Hepatocyte (in vitro differentiated cells): ENCODE data around the gene CCAR1. TPM values are rescaled to one million over a fixed set of nuclear protein-coding genes. Genes with fewer than 3 reads are reported as not detected.
"Not testable (repeated sequence)": the region's sequence is repeated elsewhere in the genome, so short reads cannot be mapped to it uniquely, and the experiment has no call there.

Experiments
- DNase-seq: peaks from one replicate; pipeline ENCODE4 v3.0.0-alpha.2; 2016; ENCODE audit warnings: low spot score
- H2AFZ ChIP-seq: fragments of 200-600 bp; sonication (generic); 2 replicates; pipeline ENCODE4 v1.6.0; 2016; ENCODE audit warnings: antibody characterized with exemption, mild to moderate bottlenecking
- H3K27ac ChIP-seq: fragments of 200-600 bp; sonication (generic); 2 replicates; pipeline ENCODE4 v1.5.1; 2016; ENCODE audit warnings: mild to moderate bottlenecking
- H3K27me3 ChIP-seq: fragments of 200-600 bp; sonication (generic); 2 replicates; pipeline ENCODE4 v1.6.1; 2016
- H3K36me3 ChIP-seq: fragments of 200-600 bp; sonication (generic); replicated peaks from 2 replicates; pipeline ENCODE4 v1.5.1; 2016; ENCODE audit warnings: low read depth; ENCODE audit not compliant: insufficient read depth
- H3K4me1 ChIP-seq: fragments of 200-600 bp; sonication (generic); 2 replicates; pipeline ENCODE4 v1.5.1; 2016; ENCODE audit warnings: mild to moderate bottlenecking, moderate library complexity; ENCODE audit not compliant: insufficient read depth
- H3K4me2 ChIP-seq: fragments of 200-600 bp; sonication (generic); 2 replicates; pipeline ENCODE4 v1.6.0; 2016
- H3K4me3 ChIP-seq: fragments of 200-600 bp; sonication (generic); 2 replicates; pipeline ENCODE4 v1.5.1; 2016; ENCODE audit warnings: mild to moderate bottlenecking
- H3K79me2 ChIP-seq: fragments of 200-600 bp; sonication (generic); 2 replicates; pipeline ENCODE4 v1.6.0; 2017; ENCODE audit warnings: mild to moderate bottlenecking
- H3K9me2 ChIP-seq: fragments of 200-600 bp; sonication (generic); replicated peaks from 2 replicates; pipeline ENCODE4 v1.6.0; 2017; ENCODE audit warnings: mild to moderate bottlenecking; ENCODE audit not compliant: insufficient read depth
- H3K9me3 ChIP-seq: fragments of 200-600 bp; sonication (generic); 2 replicates; pipeline ENCODE4 v1.5.1; 2016; ENCODE audit warnings: low read depth, mild to moderate bottlenecking
- H4K20me1 ChIP-seq: fragments of 200-600 bp; sonication (generic); 2 replicates; pipeline ENCODE4 v1.6.0; 2016; ENCODE audit warnings: mild to moderate bottlenecking; ENCODE audit not compliant: insufficient read depth, poor library complexity, severe bottlenecking
- CTCF ChIP-seq: fragments of 200-600 bp; sonication (generic); IDR thresholded peaks from 2 replicates; pipeline ENCODE4 v1.5.1; 2016; ENCODE audit warnings: antibody characterized with exemption, mild to moderate bottlenecking; ENCODE audit not compliant: poor library complexity
- EZH2 ChIP-seq: fragments of 200-600 bp; sonication (generic); IDR thresholded peaks from 2 replicates; pipeline ENCODE4 v1.6.1; 2016; ENCODE audit warnings: antibody characterized with exemption, mild to moderate bottlenecking, borderline replicate concordance
- EZH2phosphoT487 ChIP-seq: fragments of 200-600 bp; sonication (generic); IDR thresholded peaks from one replicate; pipeline ENCODE4 v1.6.1; 2018; ENCODE audit warnings: antibody characterized with exemption, mild to moderate bottlenecking, low read depth, moderate library complexity; ENCODE audit not compliant: unreplicated experiment, severe bottlenecking
- WGBS: methylation state at CpG from one replicate; pipeline ENCODE4 v1.1.6; 2016; ENCODE audit warnings: low lambda C conversion rate; ENCODE audit errors: missing lambda C conversion rate; 5-methylcytosine and 5-hydroxymethylcytosine counted together
- polyA plus RNA-seq: library from polyadenylated mRNA; unstranded; fragments of >200 nt; fragmentation: Nextera tagmentation; extraction: Ambion mirVana; gene quantifications from 2 replicates; pipeline ENCODE4 v1.2.1, GENCODE V29; 2016
- total RNA-seq: library from RNA; depleted of rRNA; stranded (reverse); fragments of >200 nt; gene quantifications from 2 replicates; pipeline ENCODE4 v1.2.3, GENCODE V29; 2014

CCAR1 gene
- total and polyA plus RNA-seq, 2 experiments from 2014 or later, result 51.3 to 58.9 TPM

GRCh38 chr10:68735119-68735518 lies 14.1 kb downstream of the CCAR1 start:
- DNase-seq, result no peak
- no peaks in the 10 kb centered on the region for H3K36me3 ChIP-seq

GRCh38 chr10:68735739-68736138 lies 14.7 kb downstream of the CCAR1 start:
- not testable (repeated sequence) for H3K9me2 ChIP-seq, H3K4me1 ChIP-seq, H3K4me3 ChIP-seq, DNase-seq, H4K20me1 ChIP-seq, H3K27me3 ChIP-seq, H3K36me3 ChIP-seq, H3K9me3 ChIP-seq, H3K27ac ChIP-seq, H2AFZ ChIP-seq, H3K4me2 ChIP-seq
- WGBS, result 82% methylated on average over 7 of the region's 7 CpGs
- peaks cover 70% of the 10 kb centered on the region for H3K79me2 ChIP-seq

More at GRCh38 chr10:68735119-68735518, 14.1 kb downstream of the CCAR1 start:
- no peaks in the 10 kb centered on the region for H3K9me3 ChIP-seq
- H3K79me2 ChIP-seq, result peaks cover 76% of the 10 kb centered on the region
- H3K27ac ChIP-seq, result no peak overlapping the region
- no peak overlapping the region for H2AFZ ChIP-seq
- no peaks in the 10 kb centered on the region for H3K27me3 ChIP-seq
- 92% methylated on average over 6 of the region's 6 CpGs for WGBS
- H4K20me1 ChIP-seq, result peaks cover 9% of the 10 kb centered on the region
- no peaks in the 10 kb centered on the region for H3K9me2 ChIP-seq
- TF ChIP-seq EZH2phosphoT487, result no peak
- TF ChIP-seq EZH2, result no peak
- TF ChIP-seq CTCF, result no peak
- H3K4me2 ChIP-seq, result no peak overlapping the region
- no peaks in the 10 kb centered on the region for H3K4me1 ChIP-seq
- H3K4me3 ChIP-seq, result no peak overlapping the region

- not testable (repeated sequence) for H3K27ac ChIP-seq, H3K4me1 ChIP-seq, H3K36me3 ChIP-seq, H3K9me3 ChIP-seq, H2AFZ ChIP-seq, H3K27me3 ChIP-seq, H3K4me2 ChIP-seq, DNase-seq, H3K4me3 ChIP-seq, H3K9me2 ChIP-seq, H4K20me1 ChIP-seq
- peaks cover 40% of the 10 kb centered on the region for H3K79me2 ChIP-seq
- 98% methylated on average over 5 of the region's 5 CpGs for WGBS
These were observed 19.6 kb downstream of the CCAR1 start for GRCh38 chr10:68740676-68741075.

- no peaks in the 10 kb centered on the region for H3K9me3 ChIP-seq
- TF ChIP-seq EZH2phosphoT487 (no peak), EZH2 (no peak), CTCF (no peak)
- WGBS, result 82% methylated on average over 6 of the region's 6 CpGs
- H4K20me1 ChIP-seq, result peaks cover 7% of the 10 kb centered on the region
- H3K9me2 ChIP-seq, result no peaks in the 10 kb centered on the region
- H3K36me3 ChIP-seq, result peaks cover 5% of the 10 kb centered on the region
- H3K27me3 ChIP-seq, result no peaks in the 10 kb centered on the region
- peaks cover 36% of the 10 kb centered on the region for H3K79me2 ChIP-seq
- H3K4me1 ChIP-seq, result no peaks in the 10 kb centered on the region
- H3K4me2 ChIP-seq, result no peak overlapping the region
- no peak overlapping the region for H3K4me3 ChIP-seq
- no peak for DNase-seq
- no peak overlapping the region for H3K27ac ChIP-seq
- H2AFZ ChIP-seq, result no peak overlapping the region
These were observed 21.4 kb downstream of the CCAR1 start for GRCh38 chr10:68742397-68742796.
